HG03439 (cell line): Measurements from ENCODE around the gene HS6ST3.

Experiments used
- ATAC-seq: cut with Tn5 transposase; IDR thresholded peaks from one replicate; pipeline ENCODE4 v1.9.1; 2021; ENCODE audit warnings: mild to moderate bottlenecking, moderate library complexity; ENCODE audit not compliant: unreplicated experiment

Gene HS6ST3

GRCh38 chr13:96198038-96198437 lies 108.1 kb downstream of the HS6ST3 start:
- ATAC-seq = no peak

DNA sequence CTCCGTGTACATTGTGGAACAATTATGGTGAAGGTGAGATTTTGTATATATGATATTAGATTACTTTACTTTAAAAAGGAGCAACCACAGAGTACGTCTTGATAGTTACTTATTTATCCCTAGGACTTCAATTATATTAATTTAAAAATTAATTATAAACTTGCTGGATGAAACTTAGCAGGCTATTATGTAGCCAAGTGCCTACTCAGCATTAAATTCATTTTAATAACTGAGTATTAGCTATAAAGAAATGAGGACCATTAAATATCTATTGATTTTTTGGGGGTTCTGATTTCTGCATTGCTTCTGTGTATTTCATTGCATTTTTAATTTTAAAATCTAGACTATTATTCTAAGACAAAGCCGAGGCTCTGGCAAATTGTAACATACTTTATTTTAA lies 109.4 kb downstream of the HS6ST3 start:
- ATAC-seq = no peak

DNA sequence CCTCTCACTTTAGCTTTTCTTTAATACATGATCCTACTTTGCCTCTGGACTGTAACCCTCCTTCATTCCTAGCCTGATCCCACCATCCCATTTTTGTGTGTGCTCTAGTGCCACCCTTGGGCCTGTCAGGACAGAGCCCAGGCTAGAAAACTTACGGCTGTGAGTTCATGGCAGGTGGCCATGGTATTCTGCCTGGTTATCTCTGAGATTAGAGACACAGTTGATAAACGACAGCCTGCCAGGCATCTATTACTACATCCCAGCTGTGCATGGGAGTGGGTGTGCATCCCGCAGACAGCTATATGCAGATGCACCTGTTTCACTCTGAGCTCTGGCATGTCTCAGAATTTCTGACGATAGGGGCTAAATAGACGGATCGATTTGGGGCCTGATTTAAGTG lies 110.9 kb downstream of the HS6ST3 start:
- no peak for ATAC-seq

DNA sequence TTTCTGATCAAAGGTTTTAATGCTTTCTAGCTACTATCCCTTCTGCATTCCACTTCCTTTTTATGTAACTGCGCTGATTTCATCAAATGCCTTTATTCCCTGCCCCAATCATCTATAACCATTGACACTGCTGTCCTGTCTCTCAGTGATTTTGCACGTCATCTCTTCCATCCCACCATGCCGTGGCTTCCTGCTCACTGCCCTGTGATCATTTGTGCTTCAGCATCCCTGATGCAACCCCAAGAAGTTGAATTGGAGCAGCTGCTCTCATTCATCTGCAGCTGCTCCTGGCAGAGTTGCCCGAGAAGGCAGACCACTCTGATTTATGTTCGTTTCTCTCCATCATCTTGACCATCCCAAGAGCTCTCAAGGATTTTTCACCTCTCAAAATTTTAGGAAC lies 112.4 kb downstream of the HS6ST3 start:
- no peak for ATAC-seq

DNA sequence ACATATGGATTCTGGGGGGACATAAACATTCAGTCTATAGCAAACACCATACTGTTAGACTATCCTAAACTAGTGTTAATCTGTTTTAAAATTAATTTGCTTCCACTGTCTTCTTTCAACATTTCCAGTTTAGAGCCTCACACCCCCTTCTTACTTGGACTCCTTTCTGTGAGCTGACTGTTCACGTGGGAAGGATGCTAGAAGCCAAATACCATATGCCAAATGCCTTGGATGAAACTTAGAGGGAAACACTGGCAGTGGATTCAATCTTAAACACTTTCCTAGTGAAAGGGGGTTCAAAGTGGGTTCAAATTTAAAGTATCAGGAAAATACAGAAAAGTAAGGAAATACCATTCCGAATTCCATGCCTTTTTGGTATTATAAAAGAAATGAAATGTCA lies 113.6 kb downstream of the HS6ST3 start:
- no peak for ATAC-seq

DNA sequence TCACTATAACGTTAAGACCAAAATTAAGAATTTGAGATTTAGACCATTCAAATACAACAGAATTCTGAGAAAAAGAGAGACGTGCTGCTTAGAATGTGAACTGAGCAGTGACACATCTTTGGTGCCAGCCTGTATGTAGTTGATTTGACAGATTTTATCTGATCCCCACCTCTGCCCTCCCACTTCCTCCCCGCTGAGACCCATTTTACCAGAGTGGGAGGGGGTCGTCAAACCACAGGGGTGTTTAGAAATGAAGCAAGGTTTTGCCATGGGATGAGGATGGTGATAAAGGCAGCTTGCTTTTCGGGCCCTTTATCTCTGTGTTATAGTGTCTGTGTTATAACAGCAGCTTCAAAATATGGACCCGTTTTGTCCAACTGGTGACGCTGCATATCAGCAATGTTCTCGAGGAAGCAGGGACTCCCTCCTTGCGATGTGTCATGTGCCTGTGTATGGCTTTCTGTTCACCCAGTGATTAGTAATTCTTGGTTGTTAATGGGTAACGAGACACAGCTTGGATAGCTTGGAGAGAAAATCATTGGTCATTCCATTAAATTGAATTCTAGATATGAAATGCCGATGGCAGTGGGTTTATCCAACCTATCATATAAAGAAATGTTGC lies 125.0 kb downstream of the HS6ST3 start:
- no peak for ATAC-seq

- no peak for ATAC-seq
These were observed 126.6 kb downstream of the HS6ST3 start for GRCh38 chr13:96216543-96216942.

DNA sequence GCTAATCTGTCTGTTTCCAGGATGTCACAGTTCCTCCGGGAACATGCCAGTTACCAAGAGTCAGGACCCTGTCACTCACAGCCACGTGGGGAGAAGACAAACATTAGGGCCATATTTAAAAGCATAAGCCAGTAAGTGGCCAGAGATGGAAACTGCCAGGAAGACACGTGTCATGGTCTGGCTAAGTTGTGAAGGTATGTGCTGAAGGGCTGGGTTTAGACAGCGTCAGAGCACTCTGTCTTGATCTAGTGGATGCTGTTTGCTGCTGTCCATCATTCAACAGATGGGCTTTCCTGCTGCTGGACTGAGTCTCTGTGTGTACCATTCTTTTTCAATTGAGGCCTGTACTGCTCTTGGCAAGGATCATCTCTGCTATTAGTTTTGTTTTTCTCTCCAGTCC lies 128.6 kb downstream of the HS6ST3 start:
- ATAC-seq = no peak

GRCh38 chr13:96221471-96221870 lies 131.6 kb downstream of the HS6ST3 start:
- ATAC-seq = no peak

- ATAC-seq = no peak
These were observed 133.3 kb downstream of the HS6ST3 start for GRCh38 chr13:96223231-96223630.

DNA sequence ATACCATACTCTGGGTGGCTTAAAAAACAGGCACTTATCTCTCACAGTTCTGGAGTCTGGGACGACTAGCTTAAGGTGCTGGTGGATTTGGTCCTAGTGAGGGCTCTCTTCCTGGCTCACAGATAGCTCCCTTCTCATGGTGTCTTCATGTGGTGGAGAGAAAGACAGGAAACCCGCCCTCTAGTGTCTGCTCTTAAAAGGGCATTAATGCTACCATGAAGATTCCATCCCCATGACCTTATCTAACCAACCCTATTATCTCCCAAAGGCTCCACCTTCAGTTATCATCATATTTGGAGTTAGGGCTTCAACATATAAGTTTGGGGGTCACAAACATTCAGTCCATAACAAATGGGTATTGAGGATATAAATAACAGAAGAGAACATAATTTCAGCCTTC lies 139.4 kb downstream of the HS6ST3 start:
- ATAC-seq = no peak

DNA sequence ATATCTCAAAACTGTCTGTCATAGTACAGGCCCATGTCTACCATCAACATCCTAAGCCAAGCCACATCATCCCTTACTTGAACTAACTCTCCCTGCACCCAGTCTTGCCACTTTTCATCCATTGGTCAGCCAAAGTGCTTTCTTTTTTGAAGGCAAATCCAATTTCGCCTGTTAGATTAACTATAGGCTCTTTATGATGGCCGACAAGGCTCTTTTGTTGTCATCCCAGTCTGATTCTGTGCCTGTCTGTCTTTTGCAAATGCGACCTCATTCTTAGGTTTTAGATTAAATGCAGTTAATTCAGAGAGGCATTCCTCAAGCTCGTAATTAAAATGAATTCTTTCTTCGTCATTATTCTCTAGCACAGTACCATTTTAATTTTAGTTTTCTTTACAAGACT lies 148.3 kb downstream of the HS6ST3 start:
- no peak for ATAC-seq

DNA sequence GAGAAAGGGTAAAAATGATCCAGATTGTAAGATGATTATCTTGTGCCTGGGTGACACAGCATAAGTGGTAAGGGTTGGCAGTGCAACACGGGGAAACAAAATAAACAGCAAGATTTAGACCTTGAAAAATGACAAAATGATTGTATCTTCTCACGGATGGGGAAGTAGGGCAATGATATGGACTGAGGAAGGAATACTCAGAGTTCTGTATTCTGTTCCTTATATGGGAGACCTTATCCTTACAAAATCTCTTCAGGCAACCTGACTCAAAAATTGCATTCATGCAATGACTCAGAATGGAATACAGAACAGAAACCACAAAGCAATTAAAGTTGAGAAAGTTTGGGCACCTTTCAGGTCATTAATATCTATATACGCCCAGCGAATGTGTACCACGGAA lies 149.0 kb downstream of the HS6ST3 start:
- ATAC-seq = no peak

GRCh38 chr13:96243376-96243775 lies 153.5 kb downstream of the HS6ST3 start:
- ATAC-seq = no peak

DNA sequence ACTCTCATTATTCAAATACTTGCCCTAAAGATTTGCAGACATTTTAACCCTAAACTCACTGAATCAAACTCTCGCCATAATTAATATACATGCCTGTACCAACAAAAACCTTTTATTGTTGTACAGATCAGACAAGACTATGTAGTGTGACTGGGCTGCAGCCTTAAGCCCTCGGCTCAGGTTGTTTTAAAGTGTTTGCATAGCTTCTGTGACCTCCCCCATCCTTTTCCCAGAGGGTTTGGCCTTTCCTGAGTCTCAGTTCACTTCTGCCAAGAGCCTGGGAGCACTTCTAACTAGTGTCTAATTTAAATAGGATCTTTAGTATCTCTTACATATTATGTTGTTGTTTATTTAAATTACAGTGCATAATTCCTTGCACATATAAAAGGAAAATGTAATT lies 158.2 kb downstream of the HS6ST3 start:
- no peak for ATAC-seq

- ATAC-seq = no peak
These were observed 159.1 kb downstream of the HS6ST3 start for GRCh38 chr13:96248996-96249395.

DNA sequence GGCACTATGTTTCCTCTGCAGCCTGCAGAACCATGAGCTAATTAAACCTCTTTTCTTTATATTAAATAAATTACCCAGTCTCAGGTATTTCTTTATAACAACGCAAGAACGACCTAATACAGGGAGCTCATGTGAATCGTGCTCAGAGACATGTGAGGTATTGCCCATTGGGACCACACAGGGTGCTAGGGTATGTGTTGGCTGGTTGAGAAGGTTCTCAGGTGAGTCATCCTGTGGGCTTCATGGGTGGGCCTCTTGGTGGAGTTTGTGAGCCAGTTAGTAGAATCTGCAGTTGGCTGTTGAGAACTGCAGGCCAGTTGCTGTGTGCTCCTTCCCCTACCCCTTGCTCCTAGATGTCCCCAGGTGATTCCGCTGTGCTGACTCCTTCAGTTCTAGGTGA lies 163.0 kb downstream of the HS6ST3 start:
- no peak for ATAC-seq

- no peak for ATAC-seq
These were observed 183.3 kb downstream of the HS6ST3 start for GRCh38 chr13:96273196-96273595.

DNA sequence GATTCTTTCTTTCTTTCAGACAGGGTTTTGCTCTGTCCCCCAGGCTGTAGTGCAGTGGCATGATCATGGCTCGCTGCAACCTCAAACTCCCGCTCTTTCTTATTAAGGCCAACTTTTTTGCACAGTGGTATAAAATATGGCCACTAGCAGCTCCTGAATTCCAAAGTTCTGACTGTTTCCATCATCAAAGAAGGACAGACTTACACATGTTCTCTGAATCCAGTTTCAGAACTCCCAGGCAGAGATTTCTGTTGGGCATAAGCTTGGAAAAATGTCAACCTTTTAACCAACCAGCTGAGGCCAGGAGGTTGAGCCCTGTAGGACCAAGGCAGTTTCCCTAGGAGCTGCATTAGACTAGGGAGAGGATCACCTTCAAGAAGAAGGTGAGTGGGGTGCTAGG lies 184.1 kb downstream of the HS6ST3 start:
- no peak for ATAC-seq

GRCh38 chr13:96279904-96280303 lies 190.0 kb downstream of the HS6ST3 start:
- no peak for ATAC-seq

- no peak for ATAC-seq
These were observed 195.1 kb downstream of the HS6ST3 start for GRCh38 chr13:96284971-96285370.

DNA sequence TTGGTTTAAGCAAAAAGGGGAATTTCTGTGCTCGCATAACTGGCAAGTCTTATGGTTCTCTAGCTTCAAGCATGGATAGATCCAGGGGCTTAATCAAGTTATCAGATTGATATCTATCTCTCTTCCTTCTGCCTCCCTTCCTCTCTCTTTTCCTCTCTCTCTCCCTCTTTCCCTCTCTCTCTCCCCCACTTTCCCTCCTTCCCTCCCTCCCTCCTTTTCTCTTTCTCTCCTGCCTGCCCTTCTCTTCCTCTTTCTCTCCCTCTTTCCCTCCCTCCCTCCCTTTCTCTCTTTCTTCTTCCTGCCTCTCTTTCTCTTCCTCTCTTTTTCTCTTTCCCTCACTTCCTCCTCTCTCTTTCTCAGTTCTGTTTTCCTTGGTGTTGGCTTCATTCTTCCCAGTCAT lies 195.8 kb downstream of the HS6ST3 start:
- no peak for ATAC-seq
